ENCODE measurements around the gene ADGRF5.

The ADGRF5 gene

GRCh38 chr6:46915380-46915779 lies 6.4 kb downstream of the ADGRF5 start:
- H3F3A ChIP-seq (ENCODE audit: control insufficient read depth, insufficient read depth): no peaks in the 10 kb centered on the region
- TF ChIP-seq EZH2phosphoT487 (IDR thresholded peaks at IDR 0.05; ENCODE audit: borderline replicate concordance, low read length) (no peak), CTCF (IDR thresholded peaks at IDR 0.05; ENCODE audit: low read depth, low read length, poor library complexity, severe bottlenecking) (no peak)
- no peaks in the 10 kb centered on the region for H3K36me3 ChIP-seq (ENCODE audit: control insufficient read depth, low read length)
- H3K27me3 ChIP-seq (ENCODE audit: control insufficient read depth, low read length): no peaks in the 10 kb centered on the region
- H4K20me1 ChIP-seq (ENCODE audit: control insufficient read depth, insufficient read depth, low read depth, low read length): no peaks in the 10 kb centered on the region
- H3K9me2 ChIP-seq (replicated peaks; ENCODE audit: control insufficient read depth, low read length): no peaks in the 10 kb centered on the region
- no peak overlapping the region for H3K27ac ChIP-seq (ENCODE audit: low read depth, low read length)
- no peaks in the 10 kb centered on the region for H3K79me2 ChIP-seq (ENCODE audit: control insufficient read depth, low read length)
- no peak overlapping the region for H3K4me3 ChIP-seq (ENCODE audit: low read length)
- H3K9me3 ChIP-seq (ENCODE audit: control insufficient read depth, insufficient read depth, low read length): no peaks in the 10 kb centered on the region
- no peaks in the 10 kb centered on the region for H3K4me1 ChIP-seq (ENCODE audit: control insufficient read depth, low read length)
- H3K4me2 ChIP-seq (ENCODE audit: low read length): no peak overlapping the region

- H3K4me2 ChIP-seq (ENCODE audit: low read length): no peak overlapping the region
- no peaks in the 10 kb centered on the region for H3K4me1 ChIP-seq (ENCODE audit: control insufficient read depth, low read length)
- no peak overlapping the region for H3K27ac ChIP-seq (ENCODE audit: low read depth, low read length)
- H3F3A ChIP-seq (ENCODE audit: control insufficient read depth, insufficient read depth): no peaks in the 10 kb centered on the region
- H3K27me3 ChIP-seq (ENCODE audit: control insufficient read depth, low read length): no peaks in the 10 kb centered on the region
- TF ChIP-seq EZH2phosphoT487 (IDR thresholded peaks at IDR 0.05; ENCODE audit: borderline replicate concordance, low read length) (no peak), CTCF (IDR thresholded peaks at IDR 0.05; ENCODE audit: low read depth, low read length, poor library complexity, severe bottlenecking) (no peak)
- H4K20me1 ChIP-seq (ENCODE audit: control insufficient read depth, insufficient read depth, low read depth, low read length): no peaks in the 10 kb centered on the region
- H3K36me3 ChIP-seq (ENCODE audit: control insufficient read depth, low read length): no peaks in the 10 kb centered on the region
- no peak overlapping the region for H3K4me3 ChIP-seq (ENCODE audit: low read length)
- no peaks in the 10 kb centered on the region for H3K9me3 ChIP-seq (ENCODE audit: control insufficient read depth, insufficient read depth, low read length)
- H3K79me2 ChIP-seq (ENCODE audit: control insufficient read depth, low read length): no peaks in the 10 kb centered on the region
- H3K9me2 ChIP-seq (replicated peaks; ENCODE audit: control insufficient read depth, low read length): no peaks in the 10 kb centered on the region
Observed at GRCh38 chr6:46914279-46914810, 7.4 kb downstream of the ADGRF5 start.

- Histone ChIP-seq H3K27ac (ENCODE audit: low read depth, low read length) (no peak overlapping the region), H3K36me3 (ENCODE audit: control insufficient read depth, low read length) (no peaks in the 10 kb centered on the region), H3K4me2 (ENCODE audit: low read length) (no peak overlapping the region), H3K27me3 (ENCODE audit: control insufficient read depth, low read length) (no peaks in the 10 kb centered on the region), H4K20me1 (ENCODE audit: control insufficient read depth, insufficient read depth, low read depth, low read length) (no peaks in the 10 kb centered on the region), H3F3A (ENCODE audit: control insufficient read depth, insufficient read depth) (no peaks in the 10 kb centered on the region), H3K4me1 (ENCODE audit: control insufficient read depth, low read length) (no peaks in the 10 kb centered on the region), H3K4me3 (ENCODE audit: low read length) (no peak overlapping the region), H3K79me2 (ENCODE audit: control insufficient read depth, low read length) (no peaks in the 10 kb centered on the region), H3K9me3 (ENCODE audit: control insufficient read depth, insufficient read depth, low read length) (no peaks in the 10 kb centered on the region), H3K9me2 (replicated peaks; ENCODE audit: control insufficient read depth, low read length) (no peaks in the 10 kb centered on the region)
- TF ChIP-seq CTCF (IDR thresholded peaks at IDR 0.05; ENCODE audit: low read depth, low read length, poor library complexity, severe bottlenecking) (no peak), EZH2phosphoT487 (IDR thresholded peaks at IDR 0.05; ENCODE audit: borderline replicate concordance, low read length) (no peak)
Observed at GRCh38 chr6:46909371-46909770, 12.4 kb downstream of the ADGRF5 start.
